Islet precursor cell (in vitro differentiated cells): Measurements from ENCODE around the gene MCU.
"Not testable (repeated sequence)": the region's sequence is repeated elsewhere in the genome, so short reads cannot be mapped to it uniquely, and the experiment has no call there.

ENCODE experiments used
- DNase-seq: peaks from one replicate; pipeline ENCODE4 v3.0.0-alpha.2; 2018

Gene MCU

GRCh38 chr10:72912736-72913135 lies 220.8 kb downstream of the MCU start:
- DNase-seq, result no peak

GRCh38 chr10:72913287-72913686 lies 221.3 kb downstream of the MCU start:
- DNase-seq, result no peak

- DNase-seq, result not testable (repeated sequence)
Observed at GRCh38 chr10:72917201-72917600, 225.3 kb downstream of the MCU start.

GRCh38 chr10:72917803-72918332 lies 225.9 kb downstream of the MCU start:
- DNase-seq, result not testable (repeated sequence)

GRCh38 chr10:72918352-72918751 lies 226.4 kb downstream of the MCU start:
- no peak for DNase-seq

- DNase-seq, result not testable (repeated sequence)
Observed at GRCh38 chr10:72921147-72921683, 229.3 kb downstream of the MCU start.

GRCh38 chr10:72924351-72924750 lies 232.4 kb downstream of the MCU start:
- no peak for DNase-seq

GRCh38 chr10:72925951-72926465 lies 234.1 kb downstream of the MCU start:
- DNase-seq, result no peak

GRCh38 chr10:72927485-72927884 lies 235.5 kb downstream of the MCU start:
- DNase-seq, result no peak

GRCh38 chr10:72928798-72929197 lies 236.9 kb downstream of the MCU start:
- no peak for DNase-seq

GRCh38 chr10:72930276-72930675 lies 238.3 kb downstream of the MCU start:
- DNase-seq, result no peak

- no peak for DNase-seq
Observed at GRCh38 chr10:72932259-72933015, 240.5 kb downstream of the MCU start.

- no peak for DNase-seq
Observed at GRCh38 chr10:72935361-72935760, 243.4 kb downstream of the MCU start.
